ENCODE results near the gene CUL7.

DNA sequence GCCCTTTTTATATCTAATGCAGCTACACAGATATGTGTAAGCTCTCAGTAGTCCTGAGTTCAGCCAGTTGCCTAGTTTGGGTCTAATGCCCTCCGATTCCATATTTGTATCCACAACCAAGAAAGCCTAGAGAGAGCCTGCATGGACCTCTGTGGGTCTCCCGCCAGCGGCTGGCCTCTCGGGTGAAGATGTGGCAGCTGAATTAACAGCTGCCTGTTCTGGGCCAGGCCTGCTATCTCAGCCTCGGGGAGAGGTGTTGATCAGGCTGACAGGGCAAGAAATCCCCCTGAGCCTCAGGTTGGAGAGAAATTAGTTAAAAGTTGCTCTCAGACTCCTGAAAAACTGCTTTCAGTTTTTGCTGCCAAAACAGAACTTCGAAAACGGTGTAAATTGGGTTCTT, 42.3 kb upstream of the CUL7 start:
- TF ChIP-seq, protein P1, sequence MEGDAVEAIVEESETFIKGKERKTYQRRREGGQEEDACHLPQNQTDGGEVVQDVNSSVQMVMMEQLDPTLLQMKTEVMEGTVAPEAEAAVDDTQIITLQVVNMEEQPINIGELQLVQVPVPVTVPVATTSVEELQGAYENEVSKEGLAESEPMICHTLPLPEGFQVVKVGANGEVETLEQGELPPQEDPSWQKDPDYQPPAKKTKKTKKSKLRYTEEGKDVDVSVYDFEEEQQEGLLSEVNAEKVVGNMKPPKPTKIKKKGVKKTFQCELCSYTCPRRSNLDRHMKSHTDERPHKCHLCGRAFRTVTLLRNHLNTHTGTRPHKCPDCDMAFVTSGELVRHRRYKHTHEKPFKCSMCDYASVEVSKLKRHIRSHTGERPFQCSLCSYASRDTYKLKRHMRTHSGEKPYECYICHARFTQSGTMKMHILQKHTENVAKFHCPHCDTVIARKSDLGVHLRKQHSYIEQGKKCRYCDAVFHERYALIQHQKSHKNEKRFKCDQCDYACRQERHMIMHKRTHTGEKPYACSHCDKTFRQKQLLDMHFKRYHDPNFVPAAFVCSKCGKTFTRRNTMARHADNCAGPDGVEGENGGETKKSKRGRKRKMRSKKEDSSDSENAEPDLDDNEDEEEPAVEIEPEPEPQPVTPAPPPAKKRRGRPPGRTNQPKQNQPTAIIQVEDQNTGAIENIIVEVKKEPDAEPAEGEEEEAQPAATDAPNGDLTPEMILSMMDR (IDR thresholded peaks at IDR 0.05; ENCODE audit: poor library complexity, severe bottlenecking), result no peak
- TF ChIP-seq TAF1 (IDR thresholded peaks at IDR 0.05; ENCODE audit: low read depth) (no peak), EP300 (conservative IDR thresholded peaks at IDR 0.05; ENCODE audit: poor library complexity, severe bottlenecking) (no peak), POLR2AphosphoS5 (IDR thresholded peaks at IDR 0.05) (no peak), SMC3 (conservative IDR thresholded peaks at IDR 0.05; ENCODE audit: poor library complexity) (no peak)

Measured in neural cell (in vitro differentiated cells).